GM18526 (cell line): ENCODE results near the gene CA4.

ENCODE experiments used
- POLR2A ChIP-seq: IDR thresholded peaks from 3 replicates; pipeline ENCODE4 v1.6.1; 2011; ENCODE audit not compliant: insufficient read length; ENCODE audit errors: extremely low read depth

CA4 gene

GRCh38 chr17:60153606-60154390 is 4.0 kb downstream of the CA4 start:
- no peak for TF ChIP-seq POLR2A

DNA sequence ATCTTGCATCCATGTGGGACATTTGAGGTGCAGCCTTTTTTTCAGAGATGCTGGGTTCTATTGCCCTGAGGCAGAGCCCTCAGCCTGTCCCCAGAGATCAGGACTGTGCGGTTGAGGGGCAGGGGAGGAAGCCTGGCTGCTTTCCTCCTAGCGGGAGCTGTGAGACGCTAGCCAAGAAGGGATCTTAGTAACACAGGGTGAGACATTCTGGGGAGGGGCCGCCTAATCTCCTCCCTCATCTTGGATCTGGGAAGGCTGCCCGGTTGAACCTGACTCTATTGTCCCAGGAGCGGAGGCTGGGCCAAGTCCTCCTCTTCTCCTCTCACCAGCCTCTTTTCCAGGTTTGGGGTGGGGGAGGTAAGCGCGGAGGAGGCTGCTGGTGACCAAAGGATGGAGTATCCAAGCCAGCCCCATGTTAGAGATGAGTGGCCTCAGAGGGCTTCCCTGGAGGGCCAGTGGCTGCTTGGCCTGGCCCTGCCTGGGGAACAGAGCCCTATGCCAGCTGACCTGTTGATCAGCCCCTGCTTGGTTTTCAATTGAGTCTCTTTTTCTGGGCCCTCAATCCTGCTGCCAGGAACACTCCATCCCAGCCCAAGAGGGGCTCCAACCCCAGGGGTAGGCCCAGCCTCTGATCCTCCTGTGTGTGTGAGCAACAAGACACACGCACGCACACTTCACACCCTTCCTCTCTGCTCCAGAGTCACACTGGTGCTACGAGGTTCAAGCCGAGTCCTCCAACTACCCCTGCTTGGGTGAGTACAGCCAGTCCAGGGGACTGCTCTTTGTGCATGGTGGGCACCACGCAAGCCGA is 5.0 kb downstream of the CA4 start:
- TF ChIP-seq POLR2A: no peak

DNA sequence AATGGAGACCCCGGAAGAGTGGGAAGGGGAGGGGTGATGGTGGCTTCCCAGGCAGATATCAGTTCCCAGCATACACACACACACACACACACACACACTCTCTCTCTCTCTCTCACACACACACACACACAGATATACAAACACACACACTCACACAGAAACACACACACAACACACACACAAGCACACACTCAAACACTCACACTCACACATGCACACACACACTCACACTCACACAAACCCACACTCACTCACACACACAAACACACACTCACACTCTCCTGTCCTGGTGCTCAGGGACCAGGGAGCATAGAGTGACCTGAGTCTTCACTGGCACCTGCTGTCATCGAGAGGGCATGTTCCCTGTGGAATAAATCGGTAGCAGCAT is 5.6 kb downstream of the CA4 start:
- no peak for TF ChIP-seq POLR2A

GRCh38 chr17:60155815-60156214 is 6.0 kb downstream of the CA4 start:
- no peak for TF ChIP-seq POLR2A

- no peak for TF ChIP-seq POLR2A
Observed at GRCh38 chr17:60156746-60157145, 7.0 kb downstream of the CA4 start.

DNA sequence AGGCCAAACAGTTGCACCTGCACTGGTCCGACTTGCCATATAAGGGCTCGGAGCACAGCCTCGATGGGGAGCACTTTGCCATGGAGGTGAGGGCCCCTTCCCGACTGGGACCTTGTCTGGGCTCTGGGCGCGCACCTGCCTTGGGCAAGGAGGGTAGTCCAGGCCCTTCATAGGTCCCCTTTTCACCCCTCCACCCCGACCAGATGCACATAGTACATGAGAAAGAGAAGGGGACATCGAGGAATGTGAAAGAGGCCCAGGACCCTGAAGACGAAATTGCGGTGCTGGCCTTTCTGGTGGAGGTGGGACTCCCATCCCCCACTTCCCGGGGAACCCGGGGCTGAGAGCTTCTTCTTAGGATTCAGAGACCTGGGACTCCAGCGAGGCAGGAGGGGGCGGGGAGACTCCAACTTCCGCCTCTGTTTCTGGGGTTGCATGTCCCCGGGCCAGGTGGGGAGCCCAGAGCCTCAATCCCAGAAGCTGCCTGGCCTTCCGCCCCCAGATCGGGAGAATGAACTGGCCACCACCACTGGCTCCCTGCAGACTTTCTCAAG is 7.8 kb downstream of the CA4 start:
- TF ChIP-seq POLR2A: no peak

GRCh38 chr17:60158751-60159478 is 9.1 kb downstream of the CA4 start:
- TF ChIP-seq POLR2A: no peak

DNA sequence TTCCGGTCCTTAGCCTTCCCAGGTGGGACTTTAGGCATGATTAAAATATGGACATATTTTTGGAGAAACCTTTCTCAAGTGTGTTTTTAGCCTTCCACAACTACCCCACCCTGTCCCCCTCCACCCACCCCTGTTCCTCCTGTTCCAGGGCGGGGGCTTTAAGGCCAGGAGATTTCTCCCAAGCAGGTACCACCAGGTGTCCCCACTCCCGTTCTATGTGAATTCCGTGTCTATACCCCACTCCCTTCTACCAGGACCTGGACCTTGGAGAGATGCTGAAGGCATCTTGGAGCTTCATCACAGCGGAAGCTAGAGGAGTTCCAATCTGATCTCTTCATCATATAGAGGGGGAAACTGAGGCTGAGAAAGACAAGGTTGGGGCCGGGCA is 9.7 kb downstream of the CA4 start:
- TF ChIP-seq POLR2A: no peak

DNA sequence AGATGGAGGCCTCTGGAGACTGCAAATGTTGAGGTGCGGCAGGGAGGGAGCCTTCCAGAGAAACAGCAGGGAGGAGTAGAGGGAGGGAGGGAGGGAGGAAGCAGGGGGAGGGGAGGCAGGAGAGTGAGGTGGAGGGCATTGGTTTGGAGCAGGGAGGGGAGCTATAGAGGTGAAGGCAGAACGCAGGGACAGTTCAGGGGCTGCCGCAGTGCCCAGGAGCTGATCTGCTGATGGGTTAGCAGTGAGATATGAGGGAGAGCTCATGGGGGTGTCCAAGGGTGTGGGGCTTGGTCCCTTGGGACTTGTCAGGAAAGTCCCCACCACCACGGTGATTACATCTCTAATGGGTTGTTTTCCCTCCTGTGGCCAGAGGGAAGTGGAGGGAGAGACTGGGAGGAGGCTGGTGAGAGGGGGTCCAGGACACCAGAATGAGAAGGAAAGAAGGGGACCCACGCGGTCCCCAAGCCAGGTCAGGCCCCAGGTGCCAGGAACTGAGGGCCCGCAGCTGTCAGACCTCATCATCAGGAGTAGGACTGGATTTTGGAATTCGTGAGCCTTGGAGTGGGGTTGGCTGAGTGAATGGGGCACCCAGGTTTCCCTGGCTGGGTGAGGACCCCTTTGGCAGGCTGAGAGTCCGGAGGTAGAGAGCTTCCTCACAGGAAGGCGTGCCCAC is 11.2 kb downstream of the CA4 start:
- no peak for TF ChIP-seq POLR2A

- no peak for TF ChIP-seq POLR2A
Observed at GRCh38 chr17:60161598-60162330, 12.0 kb downstream of the CA4 start.

- no peak for TF ChIP-seq POLR2A
Observed at GRCh38 chr17:60163108-60163784, 13.5 kb downstream of the CA4 start.

DNA sequence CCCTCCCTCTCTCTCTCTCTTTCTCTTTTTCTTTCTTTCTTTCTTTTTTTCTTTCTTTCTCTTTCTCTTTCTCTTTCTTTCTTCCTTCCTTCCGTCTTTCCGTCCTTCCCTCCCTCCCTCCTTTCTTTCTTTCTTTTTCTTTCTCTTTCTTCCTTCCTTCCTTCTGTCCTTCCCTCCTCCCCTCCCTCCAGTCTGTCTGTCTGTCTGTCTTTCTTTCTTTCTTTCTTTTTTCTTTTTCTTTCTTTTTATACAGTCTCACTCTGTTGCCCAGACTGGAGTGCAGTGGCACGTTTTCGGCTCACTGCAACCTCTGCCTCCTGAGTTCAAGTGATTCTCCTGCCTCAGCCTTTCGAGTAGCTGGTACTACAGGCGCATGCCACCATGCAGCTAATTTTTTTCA is 14.4 kb downstream of the CA4 start:
- TF ChIP-seq POLR2A: no peak

DNA sequence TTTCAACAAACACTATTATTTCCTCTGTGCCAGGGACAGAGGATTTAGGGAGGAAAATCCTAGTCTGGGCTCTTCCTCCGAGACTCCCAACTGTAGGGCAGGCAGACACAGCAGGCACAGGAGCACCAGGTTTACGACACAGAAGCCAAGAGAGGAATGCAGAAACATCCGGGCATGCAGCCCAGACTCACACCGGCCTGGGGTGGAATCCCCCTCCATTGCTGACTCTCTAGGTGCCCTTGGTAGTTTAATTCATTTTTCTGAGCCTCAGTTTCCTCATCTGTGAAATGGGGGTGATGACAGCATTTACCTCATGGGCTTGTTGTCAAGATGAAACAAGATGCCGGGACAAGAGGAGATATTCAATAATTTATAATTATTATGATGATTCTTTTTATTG is 14.9 kb downstream of the CA4 start:
- no peak for TF ChIP-seq POLR2A

DNA sequence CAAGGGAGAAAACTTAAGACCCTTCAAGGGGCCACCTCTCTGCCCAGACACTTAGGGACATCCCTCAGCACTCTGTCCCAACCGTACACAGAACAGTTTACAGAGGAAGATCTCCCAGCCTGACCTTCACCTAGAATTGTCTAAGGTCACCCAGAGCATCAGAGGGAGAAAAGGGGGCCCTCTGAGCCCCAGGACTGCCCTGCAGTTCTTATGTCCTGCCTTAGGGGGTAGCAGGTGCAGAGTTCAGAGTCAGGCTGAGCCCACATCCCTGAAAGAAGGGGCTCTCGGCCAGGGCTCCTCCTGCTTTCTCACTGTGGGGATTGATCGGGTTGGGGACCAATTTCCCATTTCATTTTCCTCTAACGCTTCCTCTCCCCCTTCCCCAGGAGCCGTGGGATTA is 15.4 kb downstream of the CA4 start:
- no peak for TF ChIP-seq POLR2A

DNA sequence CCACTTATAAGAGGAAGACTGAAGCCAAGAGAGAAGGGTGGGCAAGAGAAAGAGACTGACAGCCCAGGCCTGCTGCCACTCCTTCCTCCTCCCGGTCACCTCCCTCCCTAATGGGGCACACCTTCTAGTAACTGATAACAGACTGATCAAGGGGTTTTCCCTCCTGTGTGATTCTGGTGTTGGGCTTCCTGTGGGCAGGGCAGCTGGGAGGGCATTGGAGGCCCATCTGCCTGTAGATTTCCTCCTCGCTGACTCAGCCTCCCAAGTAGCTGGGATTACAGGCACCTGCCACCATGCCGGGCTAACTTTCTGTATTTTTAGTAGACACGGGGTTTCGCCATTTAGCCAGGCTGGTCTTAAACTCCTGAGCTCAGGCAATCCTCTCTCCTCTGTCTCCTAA is 16.2 kb downstream of the CA4 start:
- TF ChIP-seq POLR2A: no peak
